ENCODE results near the gene DACT1. TPM values are rescaled to one million over a fixed set of nuclear protein-coding genes. Genes with fewer than 3 reads are reported as not detected.

The DACT1 gene
- polyA plus RNA-seq, 1 experiment, result 17.8 TPM

DNA sequence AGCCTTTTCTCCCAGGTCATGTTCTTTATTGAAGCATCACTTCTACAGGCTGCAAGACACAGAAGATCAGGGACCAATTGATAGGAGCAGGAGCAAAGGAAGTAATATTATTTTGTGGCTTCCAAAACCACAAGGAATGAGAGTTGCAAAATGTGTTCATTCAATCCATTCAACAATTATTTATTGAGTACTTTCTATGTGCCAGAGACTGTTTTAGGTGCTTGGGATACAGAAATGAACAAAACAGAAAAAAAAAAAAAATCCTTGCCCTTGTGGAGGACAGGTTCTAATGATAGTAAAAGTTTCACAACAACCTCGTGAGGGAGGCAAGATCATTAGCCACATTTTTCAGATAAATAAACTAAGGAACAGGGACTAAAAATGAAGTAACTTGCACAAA, 20.1 kb upstream of the DACT1 start:
- CTCF ChIA-PET, result no interaction called here

DNA sequence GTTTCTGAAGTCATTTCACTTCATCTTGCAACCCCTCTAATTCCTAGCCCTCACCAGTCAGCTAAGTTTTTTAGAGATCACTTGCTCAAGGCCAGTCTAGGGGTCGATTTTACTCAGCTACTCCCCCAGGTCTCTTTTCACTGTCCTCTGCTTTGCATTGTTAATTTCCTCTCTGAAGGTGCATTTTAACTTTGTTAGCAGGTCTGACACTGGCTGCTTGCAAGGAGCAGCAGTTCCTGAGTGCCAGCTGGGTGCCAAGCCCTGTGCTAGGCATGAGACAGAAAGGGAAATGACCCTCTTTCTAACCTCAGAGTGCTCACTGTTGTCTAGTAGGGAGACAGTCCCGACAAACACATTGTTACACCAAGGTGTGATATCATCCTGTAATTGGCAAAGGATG, 17.8 kb upstream of the DACT1 start:
- TF ChIP-seq, protein P1, sequence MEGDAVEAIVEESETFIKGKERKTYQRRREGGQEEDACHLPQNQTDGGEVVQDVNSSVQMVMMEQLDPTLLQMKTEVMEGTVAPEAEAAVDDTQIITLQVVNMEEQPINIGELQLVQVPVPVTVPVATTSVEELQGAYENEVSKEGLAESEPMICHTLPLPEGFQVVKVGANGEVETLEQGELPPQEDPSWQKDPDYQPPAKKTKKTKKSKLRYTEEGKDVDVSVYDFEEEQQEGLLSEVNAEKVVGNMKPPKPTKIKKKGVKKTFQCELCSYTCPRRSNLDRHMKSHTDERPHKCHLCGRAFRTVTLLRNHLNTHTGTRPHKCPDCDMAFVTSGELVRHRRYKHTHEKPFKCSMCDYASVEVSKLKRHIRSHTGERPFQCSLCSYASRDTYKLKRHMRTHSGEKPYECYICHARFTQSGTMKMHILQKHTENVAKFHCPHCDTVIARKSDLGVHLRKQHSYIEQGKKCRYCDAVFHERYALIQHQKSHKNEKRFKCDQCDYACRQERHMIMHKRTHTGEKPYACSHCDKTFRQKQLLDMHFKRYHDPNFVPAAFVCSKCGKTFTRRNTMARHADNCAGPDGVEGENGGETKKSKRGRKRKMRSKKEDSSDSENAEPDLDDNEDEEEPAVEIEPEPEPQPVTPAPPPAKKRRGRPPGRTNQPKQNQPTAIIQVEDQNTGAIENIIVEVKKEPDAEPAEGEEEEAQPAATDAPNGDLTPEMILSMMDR (IDR thresholded peaks at IDR 0.05; ENCODE audit: insufficient read depth, low read depth, low read length), result no peak
- no peaks in the 10 kb centered on the region for H3K36me3 ChIP-seq (ENCODE audit: control insufficient read depth, insufficient read depth, low read length)
- no peak for DNase-seq (ENCODE audit: low read depth)
- no peak overlapping the region for H3K4me3 ChIP-seq (ENCODE audit: low read depth, low read length)
- H3K27me3 ChIP-seq (ENCODE audit: control insufficient read depth, insufficient read depth, low read length), result peaks cover 6% of the 10 kb centered on the region
- CTCF ChIA-PET, result no interaction called here
- POLR2A ChIA-PET, result no interaction called here

More for the DNA sequence above, 20.1 kb upstream of the DACT1 start:
- H3K36me3 ChIP-seq (ENCODE audit: control insufficient read depth, insufficient read depth, low read length), result no peaks in the 10 kb centered on the region
- no peak for DNase-seq (ENCODE audit: low read depth)
- POLR2A ChIA-PET, result no interaction called here
- H3K4me3 ChIP-seq (ENCODE audit: low read depth, low read length), result no peak overlapping the region
- peaks cover 6% of the 10 kb centered on the region for H3K27me3 ChIP-seq (ENCODE audit: control insufficient read depth, insufficient read depth, low read length)
- TF ChIP-seq, protein P1 (IDR thresholded peaks at IDR 0.05; ENCODE audit: insufficient read depth, low read depth, low read length), result no peak

DNA sequence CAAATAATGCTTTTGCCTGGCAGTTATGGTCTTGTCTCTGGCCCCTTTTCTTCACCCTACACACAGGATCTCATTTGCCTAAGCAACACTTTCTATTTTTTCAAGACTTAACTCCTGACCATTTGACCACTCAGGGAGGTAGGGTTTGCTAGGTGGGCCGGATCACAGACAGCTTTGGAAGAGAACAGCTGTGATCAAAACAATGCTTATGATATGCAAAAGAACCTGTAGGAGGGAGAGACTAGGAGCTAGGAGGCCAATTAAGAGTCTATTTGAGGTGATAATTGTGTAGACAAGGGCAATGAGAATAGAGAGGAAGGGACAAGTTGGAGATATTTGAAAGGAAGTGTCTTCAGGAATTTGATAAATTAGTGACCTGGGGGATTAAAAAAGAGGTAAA, 12.3 kb upstream of the DACT1 start:
- POLR2A ChIA-PET, result no interaction called here
- TF ChIP-seq, protein P1 (IDR thresholded peaks at IDR 0.05; ENCODE audit: insufficient read depth, low read depth, low read length), result no peak
- no peak overlapping the region for H3K4me3 ChIP-seq (ENCODE audit: low read depth, low read length)
- no peaks in the 10 kb centered on the region for H3K36me3 ChIP-seq (ENCODE audit: control insufficient read depth, insufficient read depth, low read length)
- CTCF ChIA-PET, result interaction anchor here (1.2 kb wide), 1 partner anchor 13 kb away, joined by 4 read pairs; the partner anchor contains the start of gene DACT1
- no peaks in the 10 kb centered on the region; the same call in 1 of the 2 replicates for H3K27me3 ChIP-seq (ENCODE audit: control insufficient read depth, insufficient read depth, low read length)
- DNase-seq (ENCODE audit: low read depth), result no peak

DNA sequence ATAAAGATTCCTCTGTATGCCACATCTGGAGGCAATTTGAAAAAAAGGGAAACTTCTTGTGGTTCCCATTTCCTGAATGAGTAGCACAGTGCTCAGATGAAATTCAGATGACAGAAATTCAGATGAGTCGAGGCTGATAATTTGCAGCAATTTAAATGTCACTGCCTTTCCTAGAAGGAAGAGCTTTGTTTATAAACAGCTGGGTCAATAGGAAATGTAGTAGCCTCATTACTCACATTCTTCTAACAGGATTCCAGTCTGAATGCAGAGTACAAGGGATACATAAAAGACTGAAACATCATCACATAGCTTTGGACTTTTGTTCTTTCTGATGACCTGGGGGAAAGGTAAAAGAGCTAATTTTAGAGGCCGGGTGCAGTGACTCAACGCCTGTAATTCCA, 11.3 kb upstream of the DACT1 start:
- H3K36me3 ChIP-seq (ENCODE audit: control insufficient read depth, insufficient read depth, low read length), result no peaks in the 10 kb centered on the region
- ChIA-PET POLR2A (no interaction called here), CTCF (interaction anchor here (1.0 to 1.3 kb wide), 3 partner anchors 12 to 125 kb away, joined by 4 to 5 read pairs (median 4); partner anchors contain the start of gene DACT1)
- TF ChIP-seq, protein P1 (IDR thresholded peaks at IDR 0.05; ENCODE audit: insufficient read depth, low read depth, low read length), result no peak
- H3K27me3 ChIP-seq (ENCODE audit: control insufficient read depth, insufficient read depth, low read length), result no peaks in the 10 kb centered on the region; the same call in 1 of the 2 replicates
- no peak overlapping the region for H3K4me3 ChIP-seq (ENCODE audit: low read depth, low read length)
- peak; percentile 61 for DNase-seq (ENCODE audit: low read depth)

DNA sequence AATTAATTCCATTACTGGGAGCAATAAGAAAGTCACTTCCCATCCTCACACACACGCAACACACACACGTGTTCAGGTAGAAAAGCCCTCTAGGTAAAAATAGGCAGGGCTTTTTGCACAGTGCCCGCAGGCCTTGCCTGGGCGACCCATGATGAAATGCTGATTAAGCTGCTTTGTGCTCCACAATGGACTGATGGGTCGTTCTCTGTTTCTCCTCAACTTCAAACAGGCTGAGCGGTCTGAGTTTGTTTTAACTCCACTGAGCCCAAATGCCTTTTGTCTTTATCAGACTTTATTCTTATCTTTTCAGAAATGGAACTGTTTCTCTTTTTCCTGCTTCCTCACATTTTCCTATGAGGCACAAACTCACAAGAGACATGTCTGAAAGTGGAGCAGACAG, 9.4 kb upstream of the DACT1 start:
- TF ChIP-seq, protein P1 (IDR thresholded peaks at IDR 0.05; ENCODE audit: insufficient read depth, low read depth, low read length), result no peak
- CTCF ChIA-PET, result no interaction called here

More for the DNA sequence above, 9.4 kb upstream of the DACT1 start:
- H3K4me3 ChIP-seq (ENCODE audit: low read depth, low read length), result no peak overlapping the region
- POLR2A ChIA-PET, result no interaction called here
- H3K36me3 ChIP-seq (ENCODE audit: control insufficient read depth, insufficient read depth, low read length), result no peaks in the 10 kb centered on the region
- H3K27me3 ChIP-seq (ENCODE audit: control insufficient read depth, insufficient read depth, low read length), result no peaks in the 10 kb centered on the region; the same call in 1 of the 2 replicates
- DNase-seq (ENCODE audit: low read depth), result no peak
